PC-9 (cell line): ENCODE measurements around the gene RRP9.

Source experiments
- CTCF ChIP-seq: fragments of 200-600 bp; sonication (generic); conservative IDR thresholded peaks from 2 replicates; pipeline ENCODE4 v1.6.1; 2017; ENCODE audit warnings: mixed run types, antibody characterized with exemption, mild to moderate bottlenecking, moderate library complexity
- EZH2 ChIP-seq: fragments of 200-600 bp; sonication (generic); IDR thresholded peaks from 2 replicates; pipeline ENCODE4 v1.8.0; 2017; ENCODE audit warnings: antibody characterized with exemption, low read depth

DNA sequence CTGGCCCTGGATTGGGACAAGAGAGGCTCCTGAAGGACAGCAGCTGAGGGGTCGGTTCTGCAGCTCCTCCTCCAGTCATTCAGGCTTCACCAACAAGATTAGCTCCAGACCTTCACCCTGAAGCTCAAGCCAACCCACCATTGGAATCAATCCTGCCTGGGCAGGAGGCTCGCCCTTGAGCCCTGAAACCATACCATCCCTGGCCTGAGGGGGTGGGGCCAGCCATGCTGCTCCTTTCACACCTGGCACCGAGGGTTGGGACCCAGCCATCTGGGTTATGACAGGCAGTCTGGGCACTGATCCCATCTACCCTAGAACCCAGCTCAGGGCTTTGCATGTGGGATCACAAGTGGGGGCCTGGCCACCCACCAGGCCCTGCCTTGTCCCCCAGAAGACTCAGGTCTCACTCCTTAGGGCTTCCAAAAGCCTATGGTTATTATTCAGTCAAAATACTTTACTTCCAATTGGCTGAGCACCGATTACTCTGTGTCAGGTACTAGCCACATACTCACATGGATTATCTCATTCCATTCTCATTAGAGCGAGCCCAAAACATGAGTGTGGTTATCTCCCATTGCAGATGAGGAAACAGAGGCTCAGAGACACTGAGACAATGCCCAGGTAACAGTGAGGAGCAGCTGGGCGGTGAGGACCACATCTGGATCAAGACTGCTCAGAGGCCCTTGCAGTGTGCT lies 29.0 kb upstream of the RRP9 start:
- TF ChIP-seq CTCF (no peak), EZH2 (no peak)
